Stimulated activated effector memory CD8-positive, alpha-beta T cell treated with anti-CD3 and anti-CD28 coated beads, Interleukin-12 subunit alpha, Interleukin-12 subunit beta, amount 100 ng/mL, for 72 hours (primary cell): ENCODE measurements around the gene ENOX1.
"Not testable (repeated sequence)": the region's sequence is repeated elsewhere in the genome, so short reads cannot be mapped to it uniquely, and the experiment has no call there.

Experiments used
- ATAC-seq: fragments of 150-1000 bp; cut with Tn5 transposase; 2 replicates; pipeline ENCODE4 v1.10.0; 2021
- DNase-seq, 2 donors: peaks; one replicate each; pipeline ENCODE4 v3.0.0; 2021 to 2022; ENCODE audit warnings: low spot score in 2 of 2
- H3K27ac Mint-ChIP-seq: one replicate; pipeline ENCODE4 v1.8.0; 2022; ENCODE audit warnings: mild to moderate bottlenecking, mixed read lengths
- H3K36me3 Mint-ChIP-seq: one replicate; pipeline ENCODE4 v1.8.0; 2022; ENCODE audit warnings: mild to moderate bottlenecking, mixed read lengths
- H3K4me1 Mint-ChIP-seq: one replicate; pipeline ENCODE4 v1.8.0; 2022; ENCODE audit warnings: mixed read lengths
- H3K4me3 Mint-ChIP-seq: one replicate; pipeline ENCODE4 v1.8.0; 2022; ENCODE audit warnings: mild to moderate bottlenecking, mixed read lengths
- H3K9me3 Mint-ChIP-seq: one replicate; pipeline ENCODE4 v1.8.0; 2022; ENCODE audit warnings: mixed read lengths

Gene ENOX1

DNA sequence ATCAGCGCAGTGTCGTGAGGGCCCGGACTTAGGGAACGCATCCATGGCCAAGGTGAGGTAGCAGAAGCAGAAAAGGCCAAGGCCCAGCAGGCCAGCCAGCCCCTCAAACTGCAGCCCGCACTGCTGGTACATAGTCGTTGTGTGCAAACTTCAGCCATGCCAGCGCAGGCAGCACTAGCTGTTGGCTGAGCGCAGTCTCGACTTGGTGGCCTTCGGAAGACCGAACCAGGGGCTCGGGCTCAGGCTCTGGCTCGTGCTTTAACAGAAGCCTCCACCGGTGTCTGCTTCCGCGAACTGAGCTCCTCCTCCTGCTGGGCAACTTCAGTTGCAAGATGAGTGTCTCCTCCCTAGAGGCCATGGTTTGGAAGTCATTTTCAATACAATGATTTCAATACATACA lies 605.9 kb downstream of the ENOX1 start:
- no peaks in the 10 kb centered on the region for H3K9me3 Mint-ChIP-seq
- peak in 1 of 2 donors; percentile 40 for DNase-seq
- no peak overlapping the region for H3K4me3 Mint-ChIP-seq
- no peaks in the 10 kb centered on the region for H3K4me1 Mint-ChIP-seq
- no peak for ATAC-seq
- no peaks in the 10 kb centered on the region for H3K36me3 Mint-ChIP-seq
- no peak overlapping the region for H3K27ac Mint-ChIP-seq

DNA sequence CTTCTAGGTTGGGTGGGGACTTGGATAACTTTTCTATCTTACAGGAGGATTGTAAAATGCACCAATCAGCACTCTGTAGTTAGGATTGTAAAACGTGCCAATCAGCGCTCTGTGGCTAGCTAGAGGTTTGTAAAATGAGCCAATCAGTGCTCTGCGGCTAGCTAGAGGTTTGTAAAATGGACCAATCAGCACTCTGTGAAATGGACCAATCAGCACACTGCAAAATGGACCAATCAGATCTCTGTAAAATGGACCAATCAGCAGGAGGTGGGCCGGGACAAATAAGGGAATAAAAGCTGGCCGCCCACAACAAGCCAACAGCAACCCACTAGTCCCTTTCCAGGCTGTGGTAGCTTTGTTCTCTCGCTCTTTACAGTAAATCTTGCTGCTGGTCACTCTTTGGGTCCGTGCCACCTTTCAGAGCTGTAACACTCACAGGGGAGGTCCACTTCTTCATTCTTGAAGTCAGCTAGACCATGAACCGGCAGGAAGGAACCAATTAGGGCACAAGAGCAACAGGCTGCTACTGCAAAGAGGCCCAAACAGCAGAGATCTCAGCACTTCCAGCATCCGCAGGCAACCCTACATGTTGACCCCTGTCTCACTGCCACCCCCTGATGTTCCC lies 606.6 kb downstream of the ENOX1 start:
- ATAC-seq (no peak), DNase-seq (no peak)
- no peaks in the 10 kb centered on the region for H3K9me3 Mint-ChIP-seq
- no peaks in the 10 kb centered on the region for H3K36me3 Mint-ChIP-seq
- H3K4me3 Mint-ChIP-seq = no peak overlapping the region
- no peaks in the 10 kb centered on the region for H3K4me1 Mint-ChIP-seq
- no peak overlapping the region for H3K27ac Mint-ChIP-seq

DNA sequence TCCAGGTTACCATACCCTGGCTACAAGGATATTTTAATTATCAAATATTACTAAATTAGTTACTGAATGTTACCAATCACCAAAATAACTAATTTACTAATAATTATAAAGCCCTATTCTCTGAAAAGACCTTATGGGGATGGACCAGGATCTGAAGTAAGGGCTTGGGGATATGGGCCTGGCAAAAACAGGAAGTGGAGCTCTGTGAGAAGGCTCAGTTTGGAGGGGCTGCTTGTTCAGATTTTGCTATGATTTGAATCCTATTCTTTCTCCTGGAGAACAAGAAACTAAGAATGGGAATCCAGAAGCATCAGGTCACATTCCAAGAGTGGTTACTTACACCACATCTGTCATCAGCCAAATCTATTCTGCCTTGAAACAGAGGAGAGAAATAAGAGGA lies 615.3 kb downstream of the ENOX1 start:
- Mint-ChIP-seq H3K4me3 (no peak overlapping the region), H3K36me3 (no peaks in the 10 kb centered on the region), H3K4me1 (no peaks in the 10 kb centered on the region), H3K27ac (no peak overlapping the region), H3K9me3 (no peaks in the 10 kb centered on the region)
- ATAC-seq (no peak), DNase-seq (no peak)

DNA sequence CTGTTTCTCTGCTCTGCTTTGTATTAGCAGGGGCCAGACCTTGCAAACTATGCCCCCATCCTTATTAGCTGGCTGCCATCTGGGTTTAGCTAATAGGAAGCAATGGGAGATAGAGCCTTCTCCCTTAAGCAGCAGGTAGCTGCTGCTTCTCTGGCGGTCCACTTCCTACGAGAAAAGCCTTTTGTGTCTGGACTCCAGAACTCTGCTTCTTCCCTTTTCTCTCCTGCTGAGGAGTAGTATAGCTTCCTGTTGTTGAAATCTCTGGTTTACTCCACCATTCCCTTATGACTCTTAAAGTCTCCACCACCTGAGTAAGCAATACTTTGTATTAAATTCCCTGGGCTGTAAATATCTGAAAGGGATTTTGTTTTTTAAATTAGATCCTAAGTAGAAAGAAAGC lies 616.3 kb downstream of the ENOX1 start:
- DNase-seq (no peak), ATAC-seq (no peak)
- Mint-ChIP-seq H3K36me3 (no peaks in the 10 kb centered on the region), H3K27ac (no peak overlapping the region), H3K4me3 (no peak overlapping the region), H3K9me3 (no peaks in the 10 kb centered on the region), H3K4me1 (no peaks in the 10 kb centered on the region)

DNA sequence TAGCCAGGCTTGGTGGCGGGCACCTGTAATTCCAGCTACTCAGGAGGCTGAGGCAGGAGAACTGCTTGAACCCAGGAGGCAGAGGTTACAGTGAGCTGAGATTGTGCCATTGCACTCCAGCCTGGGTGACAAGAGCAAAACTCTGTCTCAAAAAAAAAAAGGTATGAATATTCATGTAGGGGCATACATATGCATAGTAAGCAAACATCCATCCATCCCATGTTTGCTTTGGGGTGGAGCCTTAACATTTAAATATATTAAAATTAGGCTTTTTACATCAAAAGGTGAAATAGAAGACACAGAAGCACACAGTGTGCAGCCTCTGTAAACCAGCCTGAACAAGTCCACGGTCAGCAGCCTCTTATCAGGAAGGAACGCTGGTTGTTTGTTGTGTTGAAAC lies 618.3 kb downstream of the ENOX1 start:
- not testable (repeated sequence) for ATAC-seq, H3K4me3 Mint-ChIP-seq, DNase-seq, H3K4me1 Mint-ChIP-seq, H3K9me3 Mint-ChIP-seq, H3K27ac Mint-ChIP-seq, H3K36me3 Mint-ChIP-seq

DNA sequence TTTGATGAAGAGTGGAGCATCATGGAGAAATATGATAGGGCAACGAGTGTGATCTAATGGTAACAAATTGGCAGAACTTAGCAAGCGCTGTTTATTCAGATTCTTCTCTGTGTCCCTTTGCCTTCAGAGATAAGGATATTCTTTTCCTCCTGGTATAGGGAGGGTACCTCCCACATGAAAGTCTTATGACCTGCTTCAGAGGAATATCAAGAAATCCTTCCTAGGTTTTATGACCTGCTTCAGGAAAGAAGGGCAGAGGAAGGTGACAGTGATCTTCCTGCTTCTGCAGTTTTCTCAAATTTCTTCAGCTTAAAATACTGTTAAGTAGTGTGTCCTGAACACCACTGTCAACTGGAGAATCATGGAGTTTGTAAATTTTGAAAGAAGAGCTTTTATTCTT lies 619.0 kb downstream of the ENOX1 start:
- Mint-ChIP-seq H3K27ac (no peak overlapping the region), H3K9me3 (peaks cover 2% of the 10 kb centered on the region), H3K4me1 (no peaks in the 10 kb centered on the region), H3K4me3 (no peak overlapping the region), H3K36me3 (no peaks in the 10 kb centered on the region)
- no peak for DNase-seq
- ATAC-seq = no peak

DNA sequence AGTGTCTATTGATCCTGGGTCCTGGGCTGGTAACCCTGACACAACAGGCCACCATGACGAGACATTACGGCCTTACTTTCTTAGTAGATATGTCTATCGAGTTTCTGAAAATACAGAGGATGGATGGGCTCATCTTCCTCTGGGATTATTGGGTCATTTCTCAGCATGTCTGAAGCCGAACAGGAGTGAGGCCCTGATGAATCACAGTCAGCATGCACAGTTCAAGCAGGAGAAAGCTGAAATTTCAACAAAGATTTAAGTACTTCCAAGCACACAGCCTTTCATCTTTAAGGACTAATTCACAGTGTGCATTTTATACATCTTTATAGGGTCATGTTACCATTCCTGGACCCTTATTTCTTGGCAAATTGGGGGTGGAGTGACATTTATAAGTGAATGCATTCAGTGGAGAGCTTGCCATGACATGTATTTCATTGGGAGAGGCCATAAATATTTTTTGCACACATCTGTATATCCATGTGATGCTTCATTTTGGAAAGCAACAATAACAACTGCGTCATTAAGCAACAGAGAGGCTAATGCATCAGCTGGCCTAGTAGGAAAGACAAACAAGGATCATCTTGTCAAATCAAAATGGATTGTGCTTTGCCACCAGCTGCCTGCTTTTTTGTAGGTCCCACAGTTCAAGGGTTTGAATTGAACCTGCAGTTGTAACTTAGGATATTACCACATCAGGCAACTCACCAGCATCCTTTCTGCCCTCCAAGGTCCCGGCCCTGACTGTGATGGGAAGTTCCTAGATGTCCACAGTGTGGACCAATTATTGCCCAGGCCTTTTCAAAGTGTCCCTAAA lies 619.9 kb downstream of the ENOX1 start:
- no peak overlapping the region for H3K27ac Mint-ChIP-seq
- H3K9me3 Mint-ChIP-seq = peaks cover 2% of the 10 kb centered on the region
- ATAC-seq = no peak
- H3K4me1 Mint-ChIP-seq = no peaks in the 10 kb centered on the region
- H3K36me3 Mint-ChIP-seq = no peaks in the 10 kb centered on the region
- DNase-seq = no peak
- H3K4me3 Mint-ChIP-seq = no peak overlapping the region
